ENCODE measurements around the gene PITX1.

PITX1 gene

GRCh38 chr5:135060021-135060420 lies 26.0 kb upstream of the PITX1 start:
- H3K9me3 ChIP-seq (ENCODE audit: severe bottlenecking) = no peaks in the 10 kb centered on the region
- DNase-seq = no peak
- H3K27ac ChIP-seq = no peak overlapping the region
- no peaks in the 10 kb centered on the region for H3K36me3 ChIP-seq
- H3K4me3 ChIP-seq (ENCODE audit: low read depth, low read length) = no peak overlapping the region
- no peaks in the 10 kb centered on the region for H3K27me3 ChIP-seq (ENCODE audit: insufficient read depth, low read depth, severe bottlenecking)
- TF ChIP-seq, protein P1, sequence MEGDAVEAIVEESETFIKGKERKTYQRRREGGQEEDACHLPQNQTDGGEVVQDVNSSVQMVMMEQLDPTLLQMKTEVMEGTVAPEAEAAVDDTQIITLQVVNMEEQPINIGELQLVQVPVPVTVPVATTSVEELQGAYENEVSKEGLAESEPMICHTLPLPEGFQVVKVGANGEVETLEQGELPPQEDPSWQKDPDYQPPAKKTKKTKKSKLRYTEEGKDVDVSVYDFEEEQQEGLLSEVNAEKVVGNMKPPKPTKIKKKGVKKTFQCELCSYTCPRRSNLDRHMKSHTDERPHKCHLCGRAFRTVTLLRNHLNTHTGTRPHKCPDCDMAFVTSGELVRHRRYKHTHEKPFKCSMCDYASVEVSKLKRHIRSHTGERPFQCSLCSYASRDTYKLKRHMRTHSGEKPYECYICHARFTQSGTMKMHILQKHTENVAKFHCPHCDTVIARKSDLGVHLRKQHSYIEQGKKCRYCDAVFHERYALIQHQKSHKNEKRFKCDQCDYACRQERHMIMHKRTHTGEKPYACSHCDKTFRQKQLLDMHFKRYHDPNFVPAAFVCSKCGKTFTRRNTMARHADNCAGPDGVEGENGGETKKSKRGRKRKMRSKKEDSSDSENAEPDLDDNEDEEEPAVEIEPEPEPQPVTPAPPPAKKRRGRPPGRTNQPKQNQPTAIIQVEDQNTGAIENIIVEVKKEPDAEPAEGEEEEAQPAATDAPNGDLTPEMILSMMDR (IDR thresholded peaks at IDR 0.05; ENCODE audit: low read depth, low read length) = no peak

GRCh38 chr5:135059000-135059923 lies 25.2 kb upstream of the PITX1 start:
- Histone ChIP-seq H3K27me3 (ENCODE audit: insufficient read depth, low read depth, severe bottlenecking) (no peaks in the 10 kb centered on the region), H3K4me3 (ENCODE audit: low read depth, low read length) (no peak overlapping the region), H3K9me3 (ENCODE audit: severe bottlenecking) (no peaks in the 10 kb centered on the region), H3K27ac (no peak overlapping the region), H3K36me3 (no peaks in the 10 kb centered on the region)
- DNase-seq = no peak
- TF ChIP-seq, protein P1 (IDR thresholded peaks at IDR 0.05; ENCODE audit: low read depth, low read length) = peak; percentile 38; the same call in 1 of the 2 replicates

DNA sequence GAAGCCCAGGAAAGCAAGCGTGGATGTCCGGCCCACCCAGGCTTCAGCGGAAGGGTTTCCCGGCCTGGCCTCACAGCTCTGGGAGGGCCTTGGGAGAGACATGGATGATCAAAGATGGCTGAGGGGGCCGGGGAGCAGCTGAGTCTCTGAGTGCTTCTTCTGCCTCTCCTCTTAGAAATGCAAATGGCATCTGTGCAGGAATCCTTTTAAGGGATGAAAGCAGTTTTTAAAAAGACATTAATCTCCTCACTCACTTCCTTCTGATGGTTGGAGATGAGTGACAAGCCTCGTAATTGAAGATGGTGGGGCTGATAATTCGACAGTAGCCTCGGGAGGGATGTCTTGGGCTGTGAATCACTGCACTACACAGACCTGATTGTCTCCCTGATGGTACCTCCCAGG lies 24.3 kb upstream of the PITX1 start:
- Histone ChIP-seq H3K36me3 (no peaks in the 10 kb centered on the region), H3K9me3 (ENCODE audit: severe bottlenecking) (no peaks in the 10 kb centered on the region), H3K27ac (no peak overlapping the region), H3K27me3 (ENCODE audit: insufficient read depth, low read depth, severe bottlenecking) (no peaks in the 10 kb centered on the region), H3K4me3 (ENCODE audit: low read depth, low read length) (no peak overlapping the region)
- TF ChIP-seq, protein P1 (IDR thresholded peaks at IDR 0.05; ENCODE audit: low read depth, low read length) = no peak
- no peak for DNase-seq

DNA sequence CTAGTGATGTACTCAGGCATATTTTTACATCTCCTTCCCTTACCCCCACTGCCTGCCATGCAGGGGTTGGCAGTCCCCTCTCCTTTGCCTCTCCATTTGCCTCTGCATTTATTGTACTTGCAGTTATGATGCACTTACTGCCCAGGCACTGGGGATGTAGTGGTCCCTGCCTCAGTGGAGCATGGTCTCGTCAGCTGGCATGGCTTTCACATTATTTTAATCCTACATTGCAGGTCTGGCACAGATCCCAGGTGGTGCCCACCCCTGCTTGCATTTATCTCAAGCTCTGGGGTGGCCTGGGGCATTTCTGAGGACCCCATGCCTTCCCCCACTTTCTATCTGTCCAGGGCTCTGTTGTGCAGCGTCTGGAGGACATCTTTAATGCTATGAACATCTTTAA lies 23.2 kb upstream of the PITX1 start:
- Histone ChIP-seq H3K4me3 (ENCODE audit: low read depth, low read length) (no peak overlapping the region), H3K27me3 (ENCODE audit: insufficient read depth, low read depth, severe bottlenecking) (no peaks in the 10 kb centered on the region)

GRCh38 chr5:135056316-135057030 lies 22.4 kb upstream of the PITX1 start:
- H3K27me3 ChIP-seq (ENCODE audit: insufficient read depth, low read depth, severe bottlenecking) = no peaks in the 10 kb centered on the region
- no peaks in the 10 kb centered on the region for H3K9me3 ChIP-seq (ENCODE audit: severe bottlenecking)
- DNase-seq = no peak

More for the DNA sequence above, 23.2 kb upstream of the PITX1 start:
- Histone ChIP-seq H3K27ac (no peak overlapping the region), H3K9me3 (ENCODE audit: severe bottlenecking) (no peaks in the 10 kb centered on the region), H3K36me3 (no peaks in the 10 kb centered on the region)
- no peak for DNase-seq
- TF ChIP-seq, protein P1 (IDR thresholded peaks at IDR 0.05; ENCODE audit: low read depth, low read length) = no peak

More at GRCh38 chr5:135056316-135057030, 22.4 kb upstream of the PITX1 start:
- Histone ChIP-seq H3K36me3 (no peaks in the 10 kb centered on the region), H3K27ac (no peak overlapping the region), H3K4me3 (ENCODE audit: low read depth, low read length) (no peak overlapping the region)
- TF ChIP-seq, protein P1 (IDR thresholded peaks at IDR 0.05; ENCODE audit: low read depth, low read length) = no peak

Data from WERI-Rb-1 (cell line).